Measurements from ENCODE around the gene ARHGEF19.
"Not testable (repeated sequence)": the region's sequence is repeated elsewhere in the genome, so short reads cannot be mapped to it uniquely, and the experiment has no call there.

ARHGEF19 gene

GRCh38 chr1:16231331-16232315, 19.2 kb upstream of the ARHGEF19 start:
- H3K27me3 ChIP-seq (ENCODE audit: control insufficient read depth, insufficient read depth, low read length) = peaks cover 5% of the 10 kb centered on the region
- H3K9ac ChIP-seq (ENCODE audit: low read depth, low read length) = no peak overlapping the region
- no peaks in the 10 kb centered on the region for H3K9me3 ChIP-seq (replicated peaks; ENCODE audit: low read length)
- H3K4me1 ChIP-seq (ENCODE audit: control insufficient read depth, insufficient read depth, low read length) = peaks cover 8% of the 10 kb centered on the region
- no peak overlapping the region for H3K4me3 ChIP-seq (ENCODE audit: low read length)
- H3K36me3 ChIP-seq (ENCODE audit: insufficient read depth, low read length) = no peaks in the 10 kb centered on the region
- H3K4me2 ChIP-seq (ENCODE audit: low read length) = no peak overlapping the region

- Histone ChIP-seq H3K9ac (ENCODE audit: low read depth, low read length) (no peak overlapping the region), H3K27me3 (ENCODE audit: control insufficient read depth, insufficient read depth, low read length) (peaks cover 13% of the 10 kb centered on the region), H3K4me2 (ENCODE audit: low read length) (no peak overlapping the region), H3K4me1 (ENCODE audit: control insufficient read depth, insufficient read depth, low read length) (no peaks in the 10 kb centered on the region), H3K9me3 (replicated peaks; ENCODE audit: low read length) (no peaks in the 10 kb centered on the region), H3K4me3 (ENCODE audit: low read length) (no peak overlapping the region), H3K36me3 (ENCODE audit: insufficient read depth, low read length) (no peaks in the 10 kb centered on the region)
These were observed 18.3 kb upstream of the ARHGEF19 start for GRCh38 chr1:16230744-16231143.

GRCh38 chr1:16229976-16230740, 17.7 kb upstream of the ARHGEF19 start:
- Histone ChIP-seq H3K9ac (ENCODE audit: low read depth, low read length) (no peak overlapping the region), H3K36me3 (ENCODE audit: insufficient read depth, low read length) (no peaks in the 10 kb centered on the region)

GRCh38 chr1:16226490-16227179, 14.2 kb upstream of the ARHGEF19 start:
- Histone ChIP-seq H3K4me2 (ENCODE audit: low read length) (no peak overlapping the region), H3K36me3 (ENCODE audit: insufficient read depth, low read length) (no peaks in the 10 kb centered on the region), H3K27me3 (ENCODE audit: control insufficient read depth, insufficient read depth, low read length) (peaks cover 15% of the 10 kb centered on the region), H3K4me1 (ENCODE audit: control insufficient read depth, insufficient read depth, low read length) (no peaks in the 10 kb centered on the region), H3K9ac (ENCODE audit: low read depth, low read length) (no peak overlapping the region), H3K4me3 (ENCODE audit: low read length) (no peak overlapping the region), H3K9me3 (replicated peaks; ENCODE audit: low read length) (no peaks in the 10 kb centered on the region)

More at GRCh38 chr1:16229976-16230740, 17.7 kb upstream of the ARHGEF19 start:
- Histone ChIP-seq H3K4me3 (ENCODE audit: low read length) (no peak overlapping the region), H3K4me2 (ENCODE audit: low read length) (no peak overlapping the region), H3K9me3 (replicated peaks; ENCODE audit: low read length) (no peaks in the 10 kb centered on the region), H3K27me3 (ENCODE audit: control insufficient read depth, insufficient read depth, low read length) (peaks cover 14% of the 10 kb centered on the region), H3K4me1 (ENCODE audit: control insufficient read depth, insufficient read depth, low read length) (no peaks in the 10 kb centered on the region)

GRCh38 chr1:16226129-16226489, 13.7 kb upstream of the ARHGEF19 start:
- H3K4me3 ChIP-seq (ENCODE audit: low read length) = no peak overlapping the region
- no peaks in the 10 kb centered on the region for H3K36me3 ChIP-seq (ENCODE audit: insufficient read depth, low read length)
- H3K4me2 ChIP-seq (ENCODE audit: low read length) = no peak overlapping the region
- H3K4me1 ChIP-seq (ENCODE audit: control insufficient read depth, insufficient read depth, low read length) = no peaks in the 10 kb centered on the region
- H3K9me3 ChIP-seq (replicated peaks; ENCODE audit: low read length) = no peaks in the 10 kb centered on the region
- peaks cover 20% of the 10 kb centered on the region for H3K27me3 ChIP-seq (ENCODE audit: control insufficient read depth, insufficient read depth, low read length)
- H3K9ac ChIP-seq (ENCODE audit: low read depth, low read length) = no peak overlapping the region

GRCh38 chr1:16224472-16224871, 12.0 kb upstream of the ARHGEF19 start:
- Histone ChIP-seq H3K4me3 (ENCODE audit: low read length) (no peak overlapping the region), H3K4me2 (ENCODE audit: low read length) (no peak overlapping the region), H3K4me1 (ENCODE audit: control insufficient read depth, insufficient read depth, low read length) (no peaks in the 10 kb centered on the region), H3K27me3 (ENCODE audit: control insufficient read depth, insufficient read depth, low read length) (peaks cover 24% of the 10 kb centered on the region), H3K36me3 (ENCODE audit: insufficient read depth, low read length) (no peaks in the 10 kb centered on the region), H3K9ac (ENCODE audit: low read depth, low read length) (no peak overlapping the region), H3K9me3 (replicated peaks; ENCODE audit: low read length) (no peaks in the 10 kb centered on the region)

- peaks cover 24% of the 10 kb centered on the region for H3K27me3 ChIP-seq (ENCODE audit: control insufficient read depth, insufficient read depth, low read length)
- not testable (repeated sequence) for H3K4me3 ChIP-seq (ENCODE audit: low read length); H3K9ac ChIP-seq (ENCODE audit: low read depth, low read length); H3K9me3 ChIP-seq (replicated peaks; ENCODE audit: low read length); H3K4me2 ChIP-seq (ENCODE audit: low read length); H3K36me3 ChIP-seq (ENCODE audit: insufficient read depth, low read length); H3K4me1 ChIP-seq (ENCODE audit: control insufficient read depth, insufficient read depth, low read length)
These were observed 10.3 kb upstream of the ARHGEF19 start for GRCh38 chr1:16222716-16223115.

GRCh38 chr1:16221499-16221898, 9.0 kb upstream of the ARHGEF19 start:
- Histone ChIP-seq H3K4me3 (ENCODE audit: low read length) (no peak overlapping the region), H3K27me3 (ENCODE audit: control insufficient read depth, insufficient read depth, low read length) (peaks cover 17% of the 10 kb centered on the region), H3K36me3 (ENCODE audit: insufficient read depth, low read length) (no peaks in the 10 kb centered on the region), H3K9me3 (replicated peaks; ENCODE audit: low read length) (no peaks in the 10 kb centered on the region), H3K4me1 (ENCODE audit: control insufficient read depth, insufficient read depth, low read length) (peaks cover 10% of the 10 kb centered on the region), H3K4me2 (ENCODE audit: low read length) (no peak overlapping the region), H3K9ac (ENCODE audit: low read depth, low read length) (no peak overlapping the region)

- Histone ChIP-seq H3K27me3 (ENCODE audit: control insufficient read depth, insufficient read depth, low read length) (peaks cover 10% of the 10 kb centered on the region), H3K4me1 (ENCODE audit: control insufficient read depth, insufficient read depth, low read length) (peaks cover 12% of the 10 kb centered on the region), H3K9me3 (replicated peaks; ENCODE audit: low read length) (no peaks in the 10 kb centered on the region), H3K4me3 (ENCODE audit: low read length) (no peak overlapping the region), H3K4me2 (ENCODE audit: low read length) (no peak overlapping the region), H3K9ac (ENCODE audit: low read depth, low read length) (no peak overlapping the region), H3K36me3 (ENCODE audit: insufficient read depth, low read length) (no peaks in the 10 kb centered on the region)
These were observed 7.6 kb upstream of the ARHGEF19 start for GRCh38 chr1:16219968-16220500.

GRCh38 chr1:16218674-16219071, 6.2 kb upstream of the ARHGEF19 start:
- Histone ChIP-seq H3K4me2 (ENCODE audit: low read length) (no peak overlapping the region), H3K9ac (ENCODE audit: low read depth, low read length) (no peak overlapping the region), H3K27me3 (ENCODE audit: control insufficient read depth, insufficient read depth, low read length) (peaks cover 10% of the 10 kb centered on the region), H3K9me3 (replicated peaks; ENCODE audit: low read length) (no peaks in the 10 kb centered on the region), H3K4me1 (ENCODE audit: control insufficient read depth, insufficient read depth, low read length) (peaks cover 12% of the 10 kb centered on the region), H3K36me3 (ENCODE audit: insufficient read depth, low read length) (no peaks in the 10 kb centered on the region), H3K4me3 (ENCODE audit: low read length) (no peak overlapping the region)

Data from skeletal muscle satellite cell (primary cell).